Activated CD4-positive, alpha-beta memory T cell treated with anti-CD3 and anti-CD28 coated beads for 36 hours (primary cell): Measurements from ENCODE around the gene ARL2BP. TPM values are rescaled to one million over a fixed set of nuclear protein-coding genes. Genes with fewer than 3 reads are reported as not detected.
"Not testable (repeated sequence)": the region's sequence is repeated elsewhere in the genome, so short reads cannot be mapped to it uniquely, and the experiment has no call there.

ENCODE experiments used
- CTCF ChIA-PET: fragments of 350-600 bp; sonication (Branson Sonifier 250); formaldehyde crosslinking; loops from one replicate; lab custom pipeline; 2021; ENCODE audit warnings: antibody characterized with exemption, inconsistent platforms; lab: Charles Lee
- POLR2A ChIA-PET: fragments of 350-600 bp; sonication (Branson Sonifier 250); formaldehyde crosslinking; loops from one replicate; lab custom pipeline; 2021; ENCODE audit warnings: antibody characterized with exemption; lab: Charles Lee
- DNase-seq: peaks from one replicate; pipeline ENCODE4 v3.0.0-alpha.2; 2020
- H3K27ac Mint-ChIP-seq: one replicate; pipeline ENCODE4 v1.8.0; 2021; ENCODE audit warnings: mixed read lengths
- H3K27me3 Mint-ChIP-seq: one replicate; pipeline ENCODE4 v1.8.0; 2021; ENCODE audit warnings: mixed read lengths
- H3K36me3 Mint-ChIP-seq: one replicate; pipeline ENCODE4 v1.8.0; 2021; ENCODE audit warnings: mixed read lengths
- H3K4me1 Mint-ChIP-seq: one replicate; pipeline ENCODE4 v1.8.0; 2021; ENCODE audit warnings: low read depth, mixed read lengths
- H3K4me3 Mint-ChIP-seq: one replicate; pipeline ENCODE4 v1.8.0; 2021; ENCODE audit warnings: mild to moderate bottlenecking, mixed read lengths
- H3K9me3 Mint-ChIP-seq: one replicate; pipeline ENCODE4 v1.8.0; 2021; ENCODE audit warnings: mixed read lengths
- intact Hi-C: fragments of 100-400 bp; cut with micrococcal nuclease; formaldehyde crosslinking; loops from one replicate; pipeline ENCODE4 v1.15.1; 2023
- total RNA-seq, 2 experiments: library from RNA; stranded (reverse); gene quantifications; one replicate each; pipeline ENCODE4 v1.2.3, GENCODE V29; 2021

ARL2BP gene
- total RNA-seq: 10 to 100 TPM; 16.4 to 16.9 TPM

DNA sequence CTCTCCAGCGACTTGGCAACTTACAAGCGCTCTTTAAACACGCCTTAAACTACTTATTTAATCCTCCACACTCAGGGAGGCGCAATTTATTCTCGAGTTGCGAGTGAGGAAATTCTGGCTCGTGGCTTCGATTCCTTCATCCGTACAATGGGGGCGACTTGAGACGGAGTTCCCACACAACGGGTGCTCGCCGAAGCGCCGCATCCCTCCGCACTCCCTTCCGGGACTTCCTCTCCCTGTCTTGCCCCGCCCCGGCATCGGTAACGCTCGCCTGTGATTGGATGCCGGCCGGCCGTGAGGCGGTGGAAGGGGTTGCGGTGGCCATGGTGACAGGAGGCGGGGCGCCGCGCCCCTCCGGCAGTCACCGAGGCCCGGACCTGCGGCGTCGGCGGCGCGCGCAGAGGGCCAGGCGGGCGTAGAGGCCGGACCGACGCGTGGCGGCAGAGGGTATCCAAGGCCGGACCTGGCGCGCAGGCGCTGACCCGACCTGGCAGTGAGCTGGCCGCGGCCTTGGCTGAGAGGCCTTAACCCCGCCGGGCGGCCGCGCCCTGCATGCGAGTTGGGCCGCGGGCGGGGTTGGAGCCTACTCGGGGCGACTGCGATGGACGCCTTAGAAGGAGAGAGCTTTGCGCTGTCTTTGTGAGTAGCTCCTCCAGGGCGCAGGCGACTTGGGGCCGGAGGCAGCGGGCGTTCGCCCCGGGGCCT is at the start of gene ARL2BP:
ARL2BP (plus strand) TSS at position 493 of the 705 bp plus-strand sequence; CDS start at position 602, 109 bp downstream.
- POLR2A ChIA-PET: interaction anchor here (1.0 to 1.2 kb wide), 5 partner anchors 14 to 218 kb away, joined by 3 to 4 read pairs (median 3); partner anchors contain the start of genes COQ9 and POLR2C
- Mint-ChIP-seq H3K36me3 (peaks cover 12% of the 10 kb centered on the region), H3K9me3 (no peaks in the 10 kb centered on the region), H3K27ac (peak within 1 kb of the TSS; percentile 88), H3K4me3 (peak within 1 kb of the TSS; percentile 89), H3K4me1 (peaks cover 16% of the 10 kb centered on the region), H3K27me3 (no peaks in the 10 kb centered on the region)
- DNase-seq: peak; percentile 99
- CTCF ChIA-PET: interaction anchor here (0.6 to 1.2 kb wide), 6 partner anchors 9 to 280 kb away, joined by 3 to 4 read pairs (median 3); no protein-coding TSS in a partner anchor
- intact Hi-C loops: loop anchor here (1.0 to 5.0 kb wide), 6 partner anchors 32 to 202 kb away; partner anchors contain the start of genes CIAPIN1, COQ9, PSME3IP1 and RSPRY1

DNA sequence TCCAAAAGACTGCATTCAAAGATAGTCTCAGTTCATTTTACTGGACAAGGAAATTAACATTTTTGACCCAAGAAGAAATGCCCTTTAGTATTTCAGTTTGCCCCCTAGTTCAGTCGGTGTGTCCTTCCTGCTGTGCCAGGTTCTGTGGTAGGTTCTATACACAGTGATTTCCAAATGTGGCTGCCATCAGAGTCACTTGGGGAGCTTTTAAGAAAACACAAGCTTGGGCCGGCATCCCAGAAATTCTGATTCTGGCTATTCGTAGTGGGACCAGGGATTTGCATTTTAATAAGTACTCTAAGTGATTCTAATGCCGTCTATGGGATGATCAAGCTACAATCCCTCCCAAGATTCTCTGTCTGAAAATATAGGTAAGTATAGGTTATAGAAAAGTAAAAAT is 48.8 kb upstream of the ARL2BP start:
- DNase-seq: no peak
- ChIA-PET POLR2A (no interaction called here), CTCF (no interaction called here)
- Mint-ChIP-seq H3K36me3 (no peaks in the 10 kb centered on the region), H3K4me3 (no peak overlapping the region), H3K27ac (no peak overlapping the region), H3K4me1 (peaks cover 19% of the 10 kb centered on the region), H3K9me3 (no peaks in the 10 kb centered on the region), H3K27me3 (no peaks in the 10 kb centered on the region)
- intact Hi-C loops: no loop called here

DNA sequence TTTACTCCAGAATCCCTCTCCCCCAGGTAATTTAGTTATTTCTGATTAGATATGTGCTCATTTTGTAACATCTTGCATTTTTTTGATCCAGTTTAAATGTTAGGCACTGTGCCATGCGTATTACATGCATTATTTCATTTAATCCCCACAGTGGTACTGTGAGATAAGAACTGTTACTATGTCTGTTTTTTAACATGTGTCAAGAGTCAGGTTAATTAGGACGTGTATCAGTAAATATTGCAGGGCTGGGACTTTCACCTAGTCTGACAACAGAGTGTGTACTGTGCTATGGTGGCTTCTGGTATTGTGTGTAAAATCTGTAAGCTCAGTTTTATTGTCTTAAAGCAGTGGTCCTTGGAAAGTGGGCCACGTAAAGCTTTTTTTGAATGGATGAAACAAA is 48.3 kb upstream of the ARL2BP start:
- no peak overlapping the region for H3K4me3 Mint-ChIP-seq
- H3K9me3 Mint-ChIP-seq: no peaks in the 10 kb centered on the region
- no peak for DNase-seq
- ChIA-PET POLR2A (no interaction called here), CTCF (interaction anchor here (1.0 kb wide), 1 partner anchor 104 kb away, joined by 9 read pairs; no protein-coding TSS in a partner anchor)
- H3K27me3 Mint-ChIP-seq: no peaks in the 10 kb centered on the region
- intact Hi-C loops: no loop called here
- no peaks in the 10 kb centered on the region for H3K36me3 Mint-ChIP-seq
- H3K4me1 Mint-ChIP-seq: peaks cover 19% of the 10 kb centered on the region
- no peak overlapping the region for H3K27ac Mint-ChIP-seq

DNA sequence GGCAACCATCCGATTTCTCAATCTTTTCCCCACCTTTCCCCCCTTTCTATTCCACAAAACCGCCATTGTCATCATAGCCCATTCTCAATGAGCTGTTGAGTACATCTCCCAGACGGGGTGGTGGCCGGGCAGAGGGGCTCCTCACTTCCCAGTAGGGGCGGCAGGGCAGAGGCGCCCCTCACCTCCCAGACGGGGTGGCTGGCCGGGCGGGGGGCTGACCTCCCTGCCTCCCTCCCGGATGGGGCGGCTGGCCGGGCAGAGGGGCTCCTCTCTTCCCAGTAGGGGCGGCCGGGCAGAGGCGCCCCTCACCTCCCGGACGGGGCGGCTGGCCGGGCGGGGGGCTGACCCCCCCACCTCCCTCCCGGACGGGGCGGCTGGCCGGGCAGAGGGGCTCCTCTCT is 44.7 kb upstream of the ARL2BP start:
- H3K36me3 Mint-ChIP-seq, intact Hi-C loops, H3K9me3 Mint-ChIP-seq, DNase-seq, CTCF ChIA-PET, H3K27me3 Mint-ChIP-seq, H3K27ac Mint-ChIP-seq, H3K4me1 Mint-ChIP-seq, H3K4me3 Mint-ChIP-seq, POLR2A ChIA-PET: not testable (repeated sequence)

DNA sequence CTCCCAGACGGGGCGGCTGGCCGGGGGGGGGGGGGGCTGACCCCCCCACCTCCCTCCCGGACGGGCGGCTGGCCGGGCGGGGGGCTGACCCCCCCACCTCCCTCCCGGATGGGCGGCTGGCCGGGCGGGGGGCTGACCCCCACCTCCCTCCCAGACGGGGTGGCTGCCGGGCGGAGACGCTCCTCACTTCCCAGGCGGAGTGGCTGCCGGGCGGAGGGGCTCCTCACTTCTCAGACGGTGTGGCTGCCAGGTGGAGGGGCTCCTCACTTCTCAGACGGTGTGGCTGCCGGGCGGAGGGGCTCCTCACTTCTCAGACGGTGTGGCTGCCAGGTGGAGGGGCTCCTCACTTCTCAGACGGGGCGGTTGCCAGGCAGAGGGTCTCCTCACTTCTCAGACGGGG is 44.1 kb upstream of the ARL2BP start:
- H3K27ac Mint-ChIP-seq, H3K36me3 Mint-ChIP-seq, H3K9me3 Mint-ChIP-seq, H3K4me3 Mint-ChIP-seq, POLR2A ChIA-PET, intact Hi-C loops, DNase-seq, H3K27me3 Mint-ChIP-seq, H3K4me1 Mint-ChIP-seq, CTCF ChIA-PET: not testable (repeated sequence)

DNA sequence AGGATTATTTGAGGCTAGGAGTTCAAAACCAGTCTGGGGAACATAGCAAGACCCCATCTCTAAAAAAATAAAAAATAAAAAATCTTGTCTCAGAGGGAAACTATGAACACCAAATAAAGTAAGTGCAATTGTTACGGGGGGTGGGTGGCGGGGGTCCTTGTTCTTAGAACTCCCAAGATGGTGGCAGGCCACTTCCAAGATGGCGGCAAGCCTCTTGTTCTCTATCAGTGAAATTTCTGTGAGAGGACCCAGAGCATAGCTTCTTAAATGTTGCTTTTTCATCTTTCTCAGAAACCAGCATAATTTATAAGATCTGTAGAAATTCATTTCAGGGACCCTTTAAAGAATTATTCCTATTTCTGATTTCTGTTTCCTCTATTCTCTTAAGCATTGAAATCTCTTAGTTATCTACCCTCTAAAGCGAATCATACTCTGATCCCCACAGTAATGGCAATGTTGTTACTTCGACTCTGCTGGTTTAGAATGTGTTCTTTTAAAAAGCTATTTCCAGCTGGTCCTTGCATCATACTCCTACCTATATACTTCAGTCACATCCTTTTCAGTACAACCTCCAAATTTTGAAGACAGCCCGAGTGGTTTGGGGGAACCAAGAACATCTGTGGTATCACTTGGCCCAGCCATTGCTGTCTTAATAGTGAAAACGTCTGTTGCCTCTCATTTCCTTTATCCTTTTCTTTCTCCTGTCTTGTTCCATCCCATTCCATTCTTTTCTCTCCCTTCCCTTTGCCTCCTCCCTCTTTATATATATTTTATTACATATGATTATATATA is 42.8 kb upstream of the ARL2BP start:
- no peaks in the 10 kb centered on the region for H3K9me3 Mint-ChIP-seq
- H3K4me1 Mint-ChIP-seq: peaks cover 3% of the 10 kb centered on the region
- ChIA-PET POLR2A (interaction anchor here (1.1 kb wide), 1 partner anchor 16 kb away, joined by 3 read pairs; the partner anchor contains the start of genes PSME3IP1 and RSPRY1), CTCF (no interaction called here)
- H3K4me3 Mint-ChIP-seq: no peak overlapping the region
- H3K27me3 Mint-ChIP-seq: no peaks in the 10 kb centered on the region
- intact Hi-C loops: no loop called here
- no peak for DNase-seq
- H3K27ac Mint-ChIP-seq: no peak overlapping the region
- peaks cover 12% of the 10 kb centered on the region for H3K36me3 Mint-ChIP-seq

DNA sequence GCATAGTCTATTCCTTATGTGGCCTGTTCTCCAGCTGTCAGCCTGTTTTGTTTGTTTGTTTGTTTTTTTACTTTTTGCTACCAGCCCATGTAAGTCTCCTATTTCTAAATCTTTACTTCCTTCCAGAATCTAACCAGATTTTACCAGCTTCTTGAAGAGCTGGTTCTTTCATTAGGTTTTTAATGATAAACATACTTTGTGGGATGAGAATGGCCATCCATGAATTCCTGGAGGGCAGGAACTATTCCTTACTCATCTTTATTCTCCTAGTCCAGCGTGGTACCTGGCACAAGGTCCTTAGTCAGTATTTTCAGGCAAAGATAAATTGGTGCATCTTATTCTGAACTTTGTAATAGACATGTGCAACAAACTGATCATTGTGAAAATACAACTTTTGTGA is 41.6 kb upstream of the ARL2BP start:
- no peaks in the 10 kb centered on the region for H3K27me3 Mint-ChIP-seq
- peak overlapping the region; percentile 6 for H3K27ac Mint-ChIP-seq
- H3K4me3 Mint-ChIP-seq: no peak overlapping the region
- H3K4me1 Mint-ChIP-seq: peaks cover 2% of the 10 kb centered on the region
- no peaks in the 10 kb centered on the region for H3K9me3 Mint-ChIP-seq
- DNase-seq: no peak
- H3K36me3 Mint-ChIP-seq: peaks cover 18% of the 10 kb centered on the region
- POLR2A ChIA-PET: interaction anchor here (1.1 kb wide), 1 partner anchor 17 kb away, joined by 3 read pairs; the partner anchor contains the start of genes PSME3IP1 and RSPRY1
- intact Hi-C loops: no loop called here
- CTCF ChIA-PET: no interaction called here

DNA sequence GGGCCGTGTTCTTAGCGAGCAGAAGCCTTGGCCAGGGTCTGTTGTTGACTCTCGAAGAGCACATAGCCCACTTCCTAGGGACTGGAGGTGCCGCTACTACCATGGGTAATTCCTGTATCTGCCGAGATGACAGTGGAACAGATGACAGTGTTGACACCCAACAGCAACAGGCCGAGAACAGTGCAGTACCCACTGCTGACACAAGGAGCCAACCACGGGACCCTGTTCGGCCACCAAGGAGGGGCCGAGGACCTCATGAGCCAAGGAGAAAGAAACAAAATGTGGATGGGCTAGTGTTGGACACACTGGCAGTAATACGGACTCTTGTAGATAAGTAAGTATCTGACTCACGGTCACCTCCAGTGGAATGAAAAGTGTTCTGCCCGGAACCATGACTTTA is 40.4 kb upstream of the ARL2BP start:
- DNase-seq: no peak
- peaks cover 24% of the 10 kb centered on the region for H3K36me3 Mint-ChIP-seq
- no peaks in the 10 kb centered on the region for H3K9me3 Mint-ChIP-seq
- intact Hi-C loops: no loop called here
- H3K4me3 Mint-ChIP-seq: no peak overlapping the region
- H3K4me1 Mint-ChIP-seq: no peaks in the 10 kb centered on the region
- no peaks in the 10 kb centered on the region for H3K27me3 Mint-ChIP-seq
- ChIA-PET CTCF (no interaction called here), POLR2A (no interaction called here)
- H3K27ac Mint-ChIP-seq: no peak overlapping the region

DNA sequence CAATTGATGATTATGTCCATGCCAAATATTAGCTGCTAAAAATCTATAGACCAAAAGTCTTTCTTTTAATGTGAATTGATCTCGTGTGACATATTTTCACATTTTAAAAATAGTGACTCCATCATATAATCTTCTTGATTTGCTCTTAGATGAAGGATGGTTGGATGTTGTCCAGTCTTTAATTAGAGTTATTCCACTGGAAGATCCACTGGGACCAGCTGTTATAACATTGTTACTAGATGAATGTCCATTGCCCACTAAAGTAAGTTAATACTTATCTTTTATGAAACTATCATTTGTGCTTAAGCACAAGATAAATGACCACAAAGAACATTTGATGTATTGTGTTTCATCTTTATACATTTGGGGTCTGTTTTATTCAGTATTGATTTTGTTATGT is 36.1 kb upstream of the ARL2BP start:
- peaks cover 37% of the 10 kb centered on the region for H3K36me3 Mint-ChIP-seq

DNA sequence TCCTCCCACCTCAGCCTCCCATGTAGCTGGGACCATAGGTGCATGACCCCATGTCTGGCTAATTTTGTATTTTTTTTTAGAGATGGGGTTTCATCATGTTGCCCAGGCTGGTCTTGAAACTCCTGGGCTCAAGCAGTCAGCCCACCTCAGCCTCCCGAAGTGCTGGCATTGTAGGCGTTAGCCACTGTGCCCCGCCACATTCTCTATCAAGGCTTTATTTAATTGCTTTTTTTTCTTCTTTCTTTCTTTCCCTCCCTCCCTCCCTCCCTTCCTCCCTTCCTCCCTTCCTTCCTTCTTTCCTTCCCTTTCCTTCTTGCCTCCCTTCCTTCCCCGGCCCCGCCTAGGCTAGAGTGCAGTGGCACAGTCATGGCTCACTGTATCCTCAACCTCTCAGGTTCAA is 35.3 kb upstream of the ARL2BP start:
- intact Hi-C loops: no loop called here
- Mint-ChIP-seq H3K4me3 (no peak overlapping the region), H3K36me3 (peaks cover 45% of the 10 kb centered on the region), H3K9me3 (peaks cover 3% of the 10 kb centered on the region), H3K27ac (no peak overlapping the region), H3K4me1 (no peaks in the 10 kb centered on the region), H3K27me3 (no peaks in the 10 kb centered on the region)
- ChIA-PET POLR2A (no interaction called here), CTCF (no interaction called here)
- no peak for DNase-seq

More for the DNA sequence above, 36.1 kb upstream of the ARL2BP start:
- no peaks in the 10 kb centered on the region for H3K4me1 Mint-ChIP-seq
- ChIA-PET CTCF (interaction anchor here (0.6 kb wide), 1 partner anchor 314 kb away, joined by 5 read pairs; no protein-coding TSS in a partner anchor), POLR2A (no interaction called here)
- no peaks in the 10 kb centered on the region for H3K9me3 Mint-ChIP-seq
- DNase-seq: no peak
- no peak overlapping the region for H3K4me3 Mint-ChIP-seq
- H3K27ac Mint-ChIP-seq: no peak overlapping the region
- intact Hi-C loops: no loop called here
- H3K27me3 Mint-ChIP-seq: no peaks in the 10 kb centered on the region

DNA sequence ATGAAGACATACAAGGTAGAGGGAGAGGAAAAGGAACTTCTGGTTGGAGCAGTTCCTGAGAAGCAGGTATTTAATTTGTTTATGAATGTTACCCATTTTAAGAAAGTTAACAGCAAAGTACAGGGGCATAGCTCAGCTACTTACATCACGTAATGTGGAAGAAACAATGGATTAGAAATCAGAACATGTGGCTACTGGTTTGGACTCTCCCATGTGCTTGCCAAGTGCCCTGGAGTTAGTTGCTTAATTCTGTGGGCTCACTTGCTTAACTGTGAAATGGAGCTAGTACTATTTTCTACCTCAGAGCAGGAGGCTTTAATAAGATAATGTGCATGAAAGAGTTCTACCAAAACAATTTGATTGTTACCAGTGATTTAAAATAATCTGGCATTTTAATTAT is 31.6 kb upstream of the ARL2BP start:
- Mint-ChIP-seq H3K9me3 (peaks cover 32% of the 10 kb centered on the region), H3K36me3 (peaks cover 62% of the 10 kb centered on the region), H3K27ac (no peak overlapping the region), H3K4me1 (no peaks in the 10 kb centered on the region), H3K4me3 (no peak overlapping the region), H3K27me3 (no peaks in the 10 kb centered on the region)
- intact Hi-C loops: no loop called here
- POLR2A ChIA-PET: no interaction called here
- CTCF ChIA-PET: no interaction called here
- DNase-seq: no peak

DNA sequence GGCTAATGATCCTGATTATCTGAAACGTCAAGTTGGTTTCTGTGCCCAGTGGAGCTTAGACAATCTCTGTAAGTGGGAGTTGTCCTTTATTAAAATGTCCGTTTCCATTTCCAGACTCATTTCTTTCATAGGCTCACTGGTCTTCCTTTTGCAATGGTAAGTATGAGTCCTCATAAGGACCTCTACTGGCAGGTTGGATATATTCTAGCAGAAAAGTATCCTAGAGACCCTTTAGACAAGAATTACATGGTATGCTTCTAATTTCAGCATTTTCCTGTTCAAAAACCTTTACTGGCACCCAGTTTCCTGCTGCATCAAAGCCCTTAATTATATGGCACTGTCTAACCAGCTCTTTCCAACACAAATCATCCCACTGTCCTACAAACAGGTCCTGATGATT is 28.1 kb upstream of the ARL2BP start:
- Mint-ChIP-seq H3K9me3 (peaks cover 36% of the 10 kb centered on the region), H3K4me3 (no peak overlapping the region), H3K36me3 (peaks cover 80% of the 10 kb centered on the region), H3K27me3 (no peaks in the 10 kb centered on the region), H3K27ac (no peak overlapping the region), H3K4me1 (no peaks in the 10 kb centered on the region)
- CTCF ChIA-PET: no interaction called here
- intact Hi-C loops: no loop called here
- DNase-seq: no peak
- POLR2A ChIA-PET: no interaction called here
